Thymus (tissue), 11 donors: Measurements from ENCODE around the gene AKAP9. TPM values are rescaled to one million over a fixed set of nuclear protein-coding genes. Genes with fewer than 3 reads are reported as not detected.
"Not testable (repeated sequence)": the region's sequence is repeated elsewhere in the genome, so short reads cannot be mapped to it uniquely, and the experiment has no call there.

ENCODE experiments used
- DNase-seq, 9 donors: peaks; one replicate each; pipeline ENCODE4 v3.0.0-alpha.2; 2013; ENCODE audit warnings: low spot score in 9 of 9, low read depth in 6 of 9, missing footprints in 1 of 9
- H3K27ac ChIP-seq, 2 donors: one replicate each; pipeline ENCODE4 v1.5.1; 2013; ENCODE audit warnings: control low read depth in 1 of 2, low read depth in 1 of 2, low read length in 1 of 2, mild to moderate bottlenecking in 1 of 2, moderate library complexity in 1 of 2
- H3K27me3 ChIP-seq, 2 donors: one replicate each; pipeline ENCODE4 v1.5.1; 2013; ENCODE audit warnings: low read length in 1 of 2; ENCODE audit not compliant: control insufficient read depth in 2 of 2, insufficient read depth in 1 of 2
- H3K36me3 ChIP-seq, 2 donors: one replicate each; pipeline ENCODE4 v1.5.1; 2013; ENCODE audit warnings: low read length in 1 of 2, mild to moderate bottlenecking in 1 of 2, moderate library complexity in 1 of 2; ENCODE audit not compliant: control insufficient read depth in 2 of 2, insufficient read depth in 2 of 2
- H3K4me1 ChIP-seq, 2 donors: one replicate each; pipeline ENCODE4 v1.5.1; 2013; ENCODE audit warnings: low read length in 2 of 2; ENCODE audit not compliant: control insufficient read depth in 2 of 2, insufficient read depth in 2 of 2
- H3K4me3 ChIP-seq, 2 donors: one replicate each; pipeline ENCODE4 v1.5.1; 2013; ENCODE audit warnings: low read length in 2 of 2, control low read depth in 1 of 2, mild to moderate bottlenecking in 1 of 2
- H3K9me3 ChIP-seq, 2 donors: one replicate each; pipeline ENCODE4 v1.5.1; 2013; ENCODE audit warnings: low read length in 1 of 2, mild to moderate bottlenecking in 1 of 2; ENCODE audit not compliant: control insufficient read depth in 2 of 2, insufficient read depth in 1 of 2
- WGBS: extraction: QIAGEN DNeasy Blood & Tissue Kit; methylation state at CpG from one replicate; pipeline ENCODE4 v1.1.7; 2013; 5-methylcytosine and 5-hydroxymethylcytosine counted together
- polyA plus RNA-seq: library from polyadenylated mRNA; stranded (reverse); fragments of 200-250 nt; gene quantifications from one replicate; pipeline ENCODE4 v1.2.3, GENCODE V29; 2013
- total RNA-seq: library from RNA; stranded (reverse); fragments of 120-200 nt; gene quantifications from one replicate; pipeline ENCODE4 v1.2.4, GENCODE V29; 2013
- donor health status: healthy.

AKAP9 gene
- total and polyA plus RNA-seq, 2 donors: 25.3 to 53.2 TPM

- peaks cover 0 to 2% of the 10 kb centered on the region in 2 donors for H3K27me3 ChIP-seq
- H3K4me3 ChIP-seq: peak within 1 kb of the TSS; percentile 64 to 71
- WGBS: under 1% methylated on average over 73 of the region's 73 CpGs
- peak; percentile 83 to 97 (median 90) for DNase-seq
- peaks cover 0 to 7% of the 10 kb centered on the region in 2 donors for H3K4me1 ChIP-seq
- H3K9me3 ChIP-seq: no peaks in the 10 kb centered on the region
- H3K36me3 ChIP-seq: peaks cover 0 to 3% of the 10 kb centered on the region in 2 donors
- H3K27ac ChIP-seq: peak within 1 kb of the TSS; percentile 70 to 83
These were observed 193.8 kb downstream of the AKAP9 start, which contains the start of gene CYP51A1 for GRCh38 chr7:92134271-92135051. CYP51A1 (minus strand) TSS chr7:92134477; CDS start chr7:92134364, 113 bp downstream.

DNA sequence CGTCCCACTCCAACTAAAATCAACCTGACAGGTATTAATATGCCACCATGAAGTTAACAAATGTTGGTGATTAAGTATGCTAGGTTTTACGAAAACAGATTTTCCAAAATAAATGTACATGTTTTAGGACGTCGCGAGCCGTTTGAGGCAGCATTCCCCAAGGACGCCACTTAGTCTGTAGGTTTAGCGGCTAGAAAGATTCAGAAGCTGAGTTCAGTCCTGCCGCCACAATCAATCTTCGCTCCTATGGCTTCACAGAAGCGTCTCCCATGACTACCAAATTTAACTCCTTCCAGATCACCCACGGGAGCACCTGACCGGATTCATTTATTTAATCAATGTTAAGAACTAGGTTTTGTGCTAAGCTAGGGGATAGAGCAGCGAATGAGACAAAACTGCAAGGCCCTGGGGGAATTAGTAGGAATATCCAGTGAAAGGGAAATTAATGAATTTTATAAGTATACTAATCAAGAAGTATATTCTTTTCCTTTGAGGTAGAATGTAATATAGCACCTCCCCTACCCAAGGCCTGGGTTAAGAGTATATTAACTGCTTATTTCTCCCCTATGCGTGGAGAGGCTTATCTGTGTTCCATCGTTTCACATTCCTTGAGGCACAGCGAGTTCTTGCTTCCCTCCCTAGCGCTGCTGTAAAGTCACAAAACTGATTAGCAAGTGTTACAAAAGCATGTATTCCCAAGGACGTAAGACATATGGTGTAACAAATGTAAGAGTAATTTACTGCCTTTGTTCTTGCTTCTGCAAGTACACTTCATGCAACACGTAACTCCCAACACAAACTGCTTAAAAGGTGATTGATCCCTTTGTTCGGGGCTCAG, 194.6 kb downstream of the AKAP9 start:
- Histone ChIP-seq H3K27me3 (peaks cover 0 to 2% of the 10 kb centered on the region in 2 donors), H3K36me3 (peaks cover 0 to 3% of the 10 kb centered on the region in 2 donors), H3K27ac (peak overlapping the region in 1 of 2 donors; percentile 83), H3K9me3 (no peaks in the 10 kb centered on the region), H3K4me1 (peaks cover 0 to 7% of the 10 kb centered on the region in 2 donors), H3K4me3 (peak overlapping the region; percentile 64 to 71)
- 42% methylated on average over 21 of the region's 21 CpGs for WGBS
- DNase-seq: peak in 1 of 9 donors; percentile 14

DNA sequence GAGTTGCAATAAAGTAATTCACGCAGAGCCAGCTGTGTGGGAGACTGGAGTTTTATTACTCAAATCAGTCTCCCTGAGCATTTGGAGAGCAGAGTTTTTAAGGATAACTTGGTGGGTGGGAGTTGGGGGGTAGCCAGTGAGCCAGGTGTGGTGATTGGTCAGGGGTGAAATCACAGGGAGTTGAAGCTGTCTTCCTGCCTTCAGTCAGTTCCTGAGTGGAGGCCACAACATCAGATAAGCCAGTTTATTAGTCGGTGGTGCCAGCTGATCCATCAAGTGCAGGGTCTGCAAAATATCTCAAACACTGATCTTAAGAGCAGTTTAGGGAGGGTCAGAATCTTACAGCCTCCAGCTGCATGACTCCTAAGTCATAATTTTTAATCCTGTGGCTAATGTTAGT, 196.9 kb downstream of the AKAP9 start:
- DNase-seq: no peak
- H3K4me3 ChIP-seq: no peak overlapping the region
- 48% methylated on average over 2 of the region's 2 CpGs for WGBS
- H3K27ac ChIP-seq: no peak overlapping the region
- peaks cover 0 to 2% of the 10 kb centered on the region in 2 donors for H3K27me3 ChIP-seq
- H3K36me3 ChIP-seq: no peaks in the 10 kb centered on the region
- H3K9me3 ChIP-seq: no peaks in the 10 kb centered on the region
- peaks cover 0 to 7% of the 10 kb centered on the region in 2 donors for H3K4me1 ChIP-seq

- H3K9me3 ChIP-seq: no peaks in the 10 kb centered on the region
- H3K4me1 ChIP-seq: no peaks in the 10 kb centered on the region
- 95% methylated on average over 7 of the region's 7 CpGs for WGBS
- no peak for DNase-seq
- H3K36me3 ChIP-seq: no peaks in the 10 kb centered on the region
- H3K4me3 ChIP-seq: no peak overlapping the region
- no peaks in the 10 kb centered on the region for H3K27me3 ChIP-seq
- no peak overlapping the region for H3K27ac ChIP-seq
These were observed 200.5 kb downstream of the AKAP9 start for GRCh38 chr7:92141161-92141560.

- not testable (repeated sequence) for H3K4me3 ChIP-seq, H3K9me3 ChIP-seq, H3K27ac ChIP-seq, H3K4me1 ChIP-seq, DNase-seq, H3K36me3 ChIP-seq, H3K27me3 ChIP-seq
- 96% methylated on average over 9 of the region's 9 CpGs for WGBS
These were observed 202.1 kb downstream of the AKAP9 start for GRCh38 chr7:92142791-92143190.

DNA sequence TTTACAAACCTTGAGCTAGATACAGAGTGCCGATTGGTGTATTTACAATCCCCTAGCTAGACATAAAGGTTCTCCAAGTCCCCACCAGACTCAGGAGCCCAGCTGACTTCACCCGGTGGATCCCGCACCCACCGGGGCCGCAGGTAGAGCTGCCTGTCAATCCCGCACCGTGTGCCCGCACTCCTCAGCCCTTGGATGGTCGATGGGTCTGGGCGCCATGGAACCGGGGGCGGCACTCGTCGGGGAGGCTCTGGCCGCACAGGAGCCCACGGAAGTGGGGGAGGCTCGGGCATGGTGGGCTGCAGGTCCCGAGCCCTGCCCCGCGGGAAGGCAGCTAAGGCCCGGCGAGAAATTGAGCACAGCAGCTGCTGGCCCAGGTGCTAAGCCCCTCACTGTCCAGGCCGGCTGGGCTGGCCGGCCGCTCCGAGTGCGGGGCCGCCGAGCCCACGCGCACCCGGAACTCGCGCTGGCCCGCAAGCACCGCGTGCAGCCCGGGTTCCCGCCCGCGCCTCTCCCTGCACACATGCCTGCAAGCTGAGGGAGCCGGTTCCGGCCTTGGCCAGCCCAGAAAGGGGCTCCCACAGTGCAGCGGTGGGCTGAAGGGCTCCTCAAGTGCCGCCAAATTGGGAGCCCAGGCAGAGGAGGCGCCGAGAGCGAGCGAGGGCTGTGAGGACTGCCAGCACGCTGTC, 202.7 kb downstream of the AKAP9 start:
- not testable (repeated sequence) for DNase-seq, H3K9me3 ChIP-seq, H3K27me3 ChIP-seq, H3K4me1 ChIP-seq, H3K4me3 ChIP-seq, H3K27ac ChIP-seq, H3K36me3 ChIP-seq
- 94% methylated on average over 50 of the region's 50 CpGs for WGBS

GRCh38 chr7:92149736-92150239, 209.1 kb downstream of the AKAP9 start:
- Histone ChIP-seq H3K36me3 (no peaks in the 10 kb centered on the region), H3K27me3 (no peaks in the 10 kb centered on the region), H3K4me1 (no peaks in the 10 kb centered on the region), H3K4me3 (no peak overlapping the region), H3K27ac (no peak overlapping the region), H3K9me3 (no peaks in the 10 kb centered on the region)
- 97% methylated on average over 5 of the region's 5 CpGs for WGBS
- DNase-seq: no peak

- DNase-seq: no peak
- Histone ChIP-seq H3K9me3 (no peaks in the 10 kb centered on the region), H3K27ac (no peak overlapping the region), H3K4me1 (no peaks in the 10 kb centered on the region), H3K4me3 (no peak overlapping the region), H3K27me3 (no peaks in the 10 kb centered on the region), H3K36me3 (no peaks in the 10 kb centered on the region)
- WGBS: 77% methylated on average over 1 of the region's 1 CpG
These were observed 209.9 kb downstream of the AKAP9 start for GRCh38 chr7:92150450-92151017.
